HepG2 (cell line): ENCODE data around the gene ZFP36L2. TPM values are rescaled to one million over a fixed set of nuclear protein-coding genes. Genes with fewer than 3 reads are reported as not detected.

Source experiments
- AKAP8 ChIP-seq: sonication (generic); formaldehyde crosslinking; IDR thresholded peaks from 2 replicates; pipeline ENCODE4 v1.5.1; 2020; ENCODE audit warnings: mild to moderate bottlenecking, missing genetic modification reagents
- DRAP1 ChIP-seq: IDR thresholded peaks from 2 replicates; pipeline ENCODE4 v1.6.1; 2016; ENCODE audit warnings: missing genetic modification reagents, missing compliant biosample characterization
- HOXD1 ChIP-seq: sonication (generic); formaldehyde crosslinking; IDR thresholded peaks from 2 replicates; pipeline ENCODE4 v1.5.0; 2020; ENCODE audit warnings: missing genetic modification reagents
- MTF2 ChIP-seq: sonication (generic); formaldehyde crosslinking; IDR thresholded peaks from 2 replicates; pipeline ENCODE4 v1.5.0; 2020; ENCODE audit warnings: missing genetic modification reagents, borderline replicate concordance
- MYC ChIP-seq: sonication (generic); formaldehyde crosslinking; IDR thresholded peaks from 2 replicates; pipeline ENCODE4 v1.9.0; 2021; ENCODE audit warnings: missing genetic modification reagents, borderline replicate concordance
- ZNF503 ChIP-seq: sonication (generic); formaldehyde crosslinking; IDR thresholded peaks from 2 replicates; pipeline ENCODE4 v1.4.0; 2020; ENCODE audit warnings: missing genetic modification reagents
- ZNF512 ChIP-seq: sonication (generic); formaldehyde crosslinking; IDR thresholded peaks from 2 replicates; pipeline ENCODE4 v1.4.0; 2020; ENCODE audit warnings: mild to moderate bottlenecking, missing genetic modification reagents
- ZNF780A ChIP-seq: sonication (generic); formaldehyde crosslinking; IDR thresholded peaks from 2 replicates; pipeline ENCODE4 v1.8.0; 2022; ENCODE audit warnings: mild to moderate bottlenecking, missing genetic modification reagents, moderate library complexity
- polyA plus RNA-seq, 8 experiments: library from polyadenylated mRNA; depleted of rRNA in 3 of 8; stranded (reverse) in 7 of 8; unstranded in 1 of 8; fragments of >200 nt; fragmentation: Illumina TruSeq in 4 of 8; extraction: Trizol in 4 of 8; gene quantifications; 2 replicates each; pipeline versions ENCODE4 v1.2.1 to v1.2.3, GENCODE V29; 2011 to 2016; ENCODE audit warnings: low read depth in 4 of 8, missing spikeins in 1 of 8, mixed read lengths in 1 of 8; ENCODE audit not compliant: insufficient read depth in 1 of 8
- total RNA-seq, 5 experiments: library from RNA; depleted of rRNA; stranded (reverse); fragments of >200 nt; fragmentation: Illumina TruSeq; extraction: Trizol; gene quantifications; 2 replicates each; pipeline ENCODE4 v1.2.3, GENCODE V29; 2016; ENCODE audit warnings: low read depth in 1 of 5

ZFP36L2 gene
- total and polyA plus RNA-seq, 2 of the 13 experiments (the other 11 are each of a cell fraction or from before 2014, with no cell fraction given) = 11.2 to 21.8 TPM

- no peak for TF ChIP-seq ZNF503
- TF ChIP-seq MYC (CRISPR knock-in tag) = no peak
- TF ChIP-seq ZNF780A (CRISPR knock-in tag) = no peak
- no peak for TF ChIP-seq ZNF512 (CRISPR knock-in tag)
- no peak for TF ChIP-seq AKAP8 (CRISPR knock-in tag)
- TF ChIP-seq MTF2 (CRISPR knock-in tag) = peak; percentile 63; the same call in 1 of the 2 replicates
- TF ChIP-seq HOXD1 (CRISPR knock-in tag) = no peak
- TF ChIP-seq DRAP1 = no peak
Measured at GRCh38 chr2:43191947-43192516, 34.4 kb downstream of the ZFP36L2 start (continued).
